ENCODE data around the gene ANKRD11.

Gene ANKRD11

DNA sequence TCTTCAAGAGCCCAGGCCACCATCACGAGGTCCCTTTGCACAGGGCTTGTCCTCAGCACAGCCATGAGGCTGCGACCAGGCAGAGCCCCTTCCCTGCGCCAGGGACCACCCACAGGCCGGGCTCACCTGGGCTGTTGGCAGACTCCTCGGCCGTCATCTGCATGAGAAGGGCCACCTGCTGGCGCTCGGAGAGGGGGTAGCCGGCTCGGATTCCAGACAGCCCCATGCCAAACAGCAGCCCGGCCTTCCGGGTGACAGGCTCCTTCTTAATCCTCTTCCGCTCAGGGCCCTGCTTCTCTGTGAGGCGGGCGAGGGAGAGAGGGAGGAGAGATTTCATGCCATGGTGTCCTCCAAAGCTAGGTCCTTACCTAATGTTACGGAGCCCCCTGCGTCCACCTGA lies 199.5 kb downstream of the ANKRD11 start:
- H3K79me2 ChIP-seq (ENCODE audit: low read length), result peaks cover 25% of the 10 kb centered on the region
- no peaks in the 10 kb centered on the region for H4K20me1 ChIP-seq (ENCODE audit: insufficient read depth, low read length)
- no peak overlapping the region for H3K9ac ChIP-seq (ENCODE audit: low read length)
- no peaks in the 10 kb centered on the region for H3K4me1 ChIP-seq (ENCODE audit: low read length)
- H3K4me2 ChIP-seq (ENCODE audit: low read depth, low read length), result no peak overlapping the region
- H2AFZ ChIP-seq (ENCODE audit: low read length), result no peak overlapping the region
- DNase-seq, result no peak
- H3K9me2 ChIP-seq (replicated peaks; ENCODE audit: insufficient read depth, low read length), result no peaks in the 10 kb centered on the region
- H3F3A ChIP-seq (ENCODE audit: insufficient read depth, low read length), result no peaks in the 10 kb centered on the region
- H3K36me3 ChIP-seq (replicated peaks; ENCODE audit: insufficient read depth, low read length), result no peaks in the 10 kb centered on the region
- no peak for TF ChIP-seq EZH2phosphoT487 (IDR thresholded peaks at IDR 0.05; ENCODE audit: low read length)
- TF ChIP-seq EZH2 (optimal IDR thresholded peaks at IDR 0.05; ENCODE audit: low read depth, low read length), result no peak
- TF ChIP-seq, protein P1, sequence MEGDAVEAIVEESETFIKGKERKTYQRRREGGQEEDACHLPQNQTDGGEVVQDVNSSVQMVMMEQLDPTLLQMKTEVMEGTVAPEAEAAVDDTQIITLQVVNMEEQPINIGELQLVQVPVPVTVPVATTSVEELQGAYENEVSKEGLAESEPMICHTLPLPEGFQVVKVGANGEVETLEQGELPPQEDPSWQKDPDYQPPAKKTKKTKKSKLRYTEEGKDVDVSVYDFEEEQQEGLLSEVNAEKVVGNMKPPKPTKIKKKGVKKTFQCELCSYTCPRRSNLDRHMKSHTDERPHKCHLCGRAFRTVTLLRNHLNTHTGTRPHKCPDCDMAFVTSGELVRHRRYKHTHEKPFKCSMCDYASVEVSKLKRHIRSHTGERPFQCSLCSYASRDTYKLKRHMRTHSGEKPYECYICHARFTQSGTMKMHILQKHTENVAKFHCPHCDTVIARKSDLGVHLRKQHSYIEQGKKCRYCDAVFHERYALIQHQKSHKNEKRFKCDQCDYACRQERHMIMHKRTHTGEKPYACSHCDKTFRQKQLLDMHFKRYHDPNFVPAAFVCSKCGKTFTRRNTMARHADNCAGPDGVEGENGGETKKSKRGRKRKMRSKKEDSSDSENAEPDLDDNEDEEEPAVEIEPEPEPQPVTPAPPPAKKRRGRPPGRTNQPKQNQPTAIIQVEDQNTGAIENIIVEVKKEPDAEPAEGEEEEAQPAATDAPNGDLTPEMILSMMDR (IDR thresholded peaks at IDR 0.05; ENCODE audit: low read length), result no peak
- H3K27me3 ChIP-seq (replicated peaks; ENCODE audit: insufficient read depth, low read length), result no peaks in the 10 kb centered on the region
- H3K4me3 ChIP-seq (ENCODE audit: low read length), result no peak overlapping the region
- H3K27ac ChIP-seq (ENCODE audit: low read length), result no peak overlapping the region
- no peaks in the 10 kb centered on the region for H3K9me3 ChIP-seq (replicated peaks; ENCODE audit: insufficient read depth, low read length)

DNA sequence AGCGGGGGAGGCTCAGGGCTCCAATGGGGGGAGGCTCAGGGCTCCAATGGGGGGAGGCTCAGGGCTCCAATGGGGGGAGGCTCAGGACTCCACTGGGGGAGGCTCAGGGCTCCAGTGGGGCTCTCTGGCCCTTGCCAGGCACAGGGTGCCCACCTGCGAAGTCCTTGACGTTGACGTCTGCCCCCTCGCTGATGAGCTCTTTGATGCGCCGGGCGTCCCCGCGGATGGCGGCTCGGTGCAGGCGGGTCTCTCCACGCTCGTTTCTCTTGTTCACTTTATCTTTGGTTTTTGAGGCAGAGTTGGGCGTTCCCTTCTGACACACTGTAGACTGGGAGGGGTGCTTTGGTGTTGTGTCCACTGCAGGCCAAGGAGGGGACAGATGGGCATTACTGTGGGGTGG lies 199.9 kb downstream of the ANKRD11 start:
- H3K27me3 ChIP-seq (replicated peaks; ENCODE audit: insufficient read depth, low read length), result no peaks in the 10 kb centered on the region
- H3K27ac ChIP-seq (ENCODE audit: low read length), result no peak overlapping the region
- TF ChIP-seq EZH2phosphoT487 (IDR thresholded peaks at IDR 0.05; ENCODE audit: low read length) (no peak), EZH2 (optimal IDR thresholded peaks at IDR 0.05; ENCODE audit: low read depth, low read length) (no peak)
- TF ChIP-seq, protein P1 (IDR thresholded peaks at IDR 0.05; ENCODE audit: low read length), result no peak

DNA sequence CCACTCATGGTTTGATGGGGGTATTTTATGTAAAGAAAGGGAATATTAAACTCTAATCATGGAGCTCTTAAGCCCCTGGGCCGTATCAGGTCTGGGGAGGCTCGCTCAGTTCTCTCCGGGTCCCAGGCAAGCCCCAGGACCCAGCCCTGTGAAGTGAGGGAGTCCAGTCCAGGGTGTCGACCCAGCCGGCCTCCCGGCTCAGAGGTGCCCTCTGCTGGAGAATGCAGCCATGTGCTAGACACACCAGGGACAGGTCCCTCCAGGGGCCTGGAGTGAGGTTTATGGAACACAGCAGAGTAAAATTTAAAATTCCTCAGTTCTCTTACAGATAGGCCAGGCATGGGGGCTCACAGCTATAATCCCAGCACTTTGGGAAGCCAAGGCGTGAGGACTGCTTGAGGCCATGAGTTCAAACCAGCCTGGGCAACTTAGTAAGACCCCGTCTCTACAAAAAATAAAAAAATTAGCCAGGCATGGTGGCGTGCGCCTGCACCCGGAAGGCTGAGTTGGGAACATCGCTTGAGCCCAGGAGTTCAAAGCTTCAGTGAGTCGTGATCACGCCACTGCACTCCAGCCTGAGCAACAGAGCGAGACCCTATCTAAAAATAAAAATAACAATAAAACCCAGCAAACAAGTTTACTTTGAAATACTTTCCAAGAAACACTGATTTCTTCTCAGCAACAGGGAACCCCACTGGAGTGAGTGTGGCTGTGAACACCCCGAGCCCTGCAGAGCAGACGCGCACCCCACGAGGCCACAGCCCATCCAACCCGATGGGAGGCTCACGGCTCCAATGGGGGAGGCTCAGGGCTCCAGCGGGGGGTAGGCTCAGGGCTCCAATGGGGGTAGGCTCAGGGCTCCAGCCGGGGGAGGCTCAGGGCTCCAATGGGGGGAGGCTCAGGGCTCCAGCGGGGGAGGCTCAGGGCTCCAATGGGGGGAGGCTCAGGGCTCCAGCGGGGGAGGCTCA lies 200.6 kb downstream of the ANKRD11 start:
- Histone ChIP-seq H3K4me2 (ENCODE audit: low read depth, low read length) (no peak overlapping the region), H3K4me1 (ENCODE audit: low read length) (no peaks in the 10 kb centered on the region), H3K9ac (ENCODE audit: low read length) (no peak overlapping the region), H3F3A (ENCODE audit: insufficient read depth, low read length) (no peaks in the 10 kb centered on the region), H2AFZ (ENCODE audit: low read length) (no peak overlapping the region), H3K27me3 (replicated peaks; ENCODE audit: insufficient read depth, low read length) (no peaks in the 10 kb centered on the region), H3K79me2 (ENCODE audit: low read length) (peaks cover 16% of the 10 kb centered on the region; the same call in 1 of the 2 replicates), H4K20me1 (ENCODE audit: insufficient read depth, low read length) (no peaks in the 10 kb centered on the region), H3K27ac (ENCODE audit: low read length) (no peak overlapping the region), H3K36me3 (replicated peaks; ENCODE audit: insufficient read depth, low read length) (no peaks in the 10 kb centered on the region), H3K9me3 (replicated peaks; ENCODE audit: insufficient read depth, low read length) (no peaks in the 10 kb centered on the region), H3K9me2 (replicated peaks; ENCODE audit: insufficient read depth, low read length) (no peaks in the 10 kb centered on the region), H3K4me3 (ENCODE audit: low read length) (no peak overlapping the region)
- TF ChIP-seq, protein P1 (IDR thresholded peaks at IDR 0.05; ENCODE audit: low read length), result peak; percentile 44
- TF ChIP-seq EZH2phosphoT487 (IDR thresholded peaks at IDR 0.05; ENCODE audit: low read length), result no peak
- DNase-seq, result peak; percentile 19

More for the DNA sequence above, 199.9 kb downstream of the ANKRD11 start:
- Histone ChIP-seq H3F3A (ENCODE audit: insufficient read depth, low read length) (no peaks in the 10 kb centered on the region), H3K9me3 (replicated peaks; ENCODE audit: insufficient read depth, low read length) (no peaks in the 10 kb centered on the region), H3K9me2 (replicated peaks; ENCODE audit: insufficient read depth, low read length) (no peaks in the 10 kb centered on the region), H3K4me2 (ENCODE audit: low read depth, low read length) (no peak overlapping the region), H2AFZ (ENCODE audit: low read length) (no peak overlapping the region), H3K79me2 (ENCODE audit: low read length) (peaks cover 24% of the 10 kb centered on the region), H4K20me1 (ENCODE audit: insufficient read depth, low read length) (no peaks in the 10 kb centered on the region), H3K36me3 (replicated peaks; ENCODE audit: insufficient read depth, low read length) (no peaks in the 10 kb centered on the region), H3K9ac (ENCODE audit: low read length) (no peak overlapping the region), H3K4me1 (ENCODE audit: low read length) (no peaks in the 10 kb centered on the region), H3K4me3 (ENCODE audit: low read length) (no peak overlapping the region)
- DNase-seq, result no peak

Measured in MM.1S (cell line).